NB4 (cell line): ENCODE measurements around the gene TMEM53.

Experiments
- CTCF ChIP-seq: IDR thresholded peaks from one replicate; pipeline ENCODE4 v1.5.1; 2012; ENCODE audit warnings: low read depth, low read length
- MAX ChIP-seq: IDR thresholded peaks from 2 replicates; pipeline ENCODE4 v1.6.1; 2011; ENCODE audit warnings: low read depth, low read length
- MYC ChIP-seq: IDR thresholded peaks from 2 replicates; pipeline ENCODE4 v1.6.1; 2011; ENCODE audit warnings: low read depth, low read length
- POLR2A ChIP-seq: IDR thresholded peaks from 2 replicates; pipeline ENCODE4 v1.6.1; 2011; ENCODE audit warnings: mild to moderate bottlenecking; ENCODE audit not compliant: insufficient read length; ENCODE audit errors: extremely low read depth

- TF ChIP-seq CTCF (no peak), MYC (no peak), POLR2A (no peak), MAX (no peak)
Measured at GRCh38 chr1:44672961-44673674, 1.2 kb downstream of the TMEM53 start.
